ENCODE measurements around the gene GATAD2A.
"Not testable (repeated sequence)": the region's sequence is repeated elsewhere in the genome, so short reads cannot be mapped to it uniquely, and the experiment has no call there.

DNA sequence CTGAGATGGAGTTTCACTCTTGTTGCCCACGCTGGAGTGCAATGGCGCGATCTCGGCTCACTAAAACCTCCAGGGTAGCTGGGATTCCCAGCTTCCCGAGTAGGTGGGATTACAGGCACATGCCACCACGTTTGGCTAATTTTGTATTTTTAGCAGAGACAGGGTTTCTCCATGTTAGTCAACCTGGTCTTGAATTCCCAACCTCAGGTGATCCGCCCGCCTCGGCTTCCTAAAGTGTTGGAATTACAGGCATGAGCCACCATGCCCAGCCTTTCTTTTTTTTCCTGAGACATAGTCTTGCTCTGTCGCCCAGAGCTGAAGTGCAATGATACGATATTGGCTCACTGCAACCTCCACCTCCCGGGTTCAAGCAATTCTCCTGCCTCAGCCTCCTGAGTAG lies 25.2 kb upstream of the GATAD2A start:
- TF ChIP-seq, protein P1, sequence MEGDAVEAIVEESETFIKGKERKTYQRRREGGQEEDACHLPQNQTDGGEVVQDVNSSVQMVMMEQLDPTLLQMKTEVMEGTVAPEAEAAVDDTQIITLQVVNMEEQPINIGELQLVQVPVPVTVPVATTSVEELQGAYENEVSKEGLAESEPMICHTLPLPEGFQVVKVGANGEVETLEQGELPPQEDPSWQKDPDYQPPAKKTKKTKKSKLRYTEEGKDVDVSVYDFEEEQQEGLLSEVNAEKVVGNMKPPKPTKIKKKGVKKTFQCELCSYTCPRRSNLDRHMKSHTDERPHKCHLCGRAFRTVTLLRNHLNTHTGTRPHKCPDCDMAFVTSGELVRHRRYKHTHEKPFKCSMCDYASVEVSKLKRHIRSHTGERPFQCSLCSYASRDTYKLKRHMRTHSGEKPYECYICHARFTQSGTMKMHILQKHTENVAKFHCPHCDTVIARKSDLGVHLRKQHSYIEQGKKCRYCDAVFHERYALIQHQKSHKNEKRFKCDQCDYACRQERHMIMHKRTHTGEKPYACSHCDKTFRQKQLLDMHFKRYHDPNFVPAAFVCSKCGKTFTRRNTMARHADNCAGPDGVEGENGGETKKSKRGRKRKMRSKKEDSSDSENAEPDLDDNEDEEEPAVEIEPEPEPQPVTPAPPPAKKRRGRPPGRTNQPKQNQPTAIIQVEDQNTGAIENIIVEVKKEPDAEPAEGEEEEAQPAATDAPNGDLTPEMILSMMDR (conservative IDR thresholded peaks at IDR 0.05; ENCODE audit: low read length), result not testable (repeated sequence)
- not testable (repeated sequence) for TF ChIP-seq EZH2phosphoT487 (IDR thresholded peaks at IDR 0.05; ENCODE audit: borderline replicate concordance)

Data from Loucy (cell line).